Ascending aorta (tissue), 2 donors: Measurements from ENCODE around the gene DISP2. TPM values are rescaled to one million over a fixed set of nuclear protein-coding genes. Genes with fewer than 3 reads are reported as not detected.

Experiments used
- DNase-seq, 2 donors: peaks; one replicate each; pipeline ENCODE4 v3.0.0-alpha.2; 2019; ENCODE audit warnings: low spot score in 2 of 2
- H3K27ac ChIP-seq, 2 donors: fragments of 200-600 bp; sonication (generic); one replicate each; pipeline ENCODE4 v1.5.1; 2016 to 2017; ENCODE audit warnings: mild to moderate bottlenecking in 1 of 2
- H3K27me3 ChIP-seq: fragments of 200-600 bp; sonication (generic); one replicate; pipeline ENCODE4 v1.5.1; 2017
- H3K36me3 ChIP-seq, 2 donors: fragments of 200-600 bp; sonication (generic); one replicate each; pipeline ENCODE4 v1.5.1; 2016
- H3K4me1 ChIP-seq, 2 donors: fragments of 200-600 bp; sonication (generic); one replicate each; pipeline ENCODE4 v1.5.1; 2016 to 2017; ENCODE audit warnings: mild to moderate bottlenecking in 1 of 2
- H3K4me3 ChIP-seq, 2 donors: fragments of 200-600 bp; sonication (generic); one replicate each; pipeline ENCODE4 v1.5.1; 2016 to 2017; ENCODE audit warnings: mild to moderate bottlenecking in 1 of 2
- H3K9me3 ChIP-seq, 2 donors: fragments of 200-600 bp; sonication (generic); one replicate each; pipeline ENCODE4 v1.5.1; 2016
- intact Hi-C: fragments of 100-400 bp; cut with DNase I; formaldehyde crosslinking; loops from one replicate; pipeline ENCODE4 v1.15.1; 2023
- total RNA-seq: library from RNA; depleted of rRNA; stranded (reverse); fragments of >200 nt; gene quantifications from one replicate; pipeline ENCODE4 v1.1.0, GENCODE V29; 2016
- TF ChIP-seq, protein P1 (sequence below), 3 experiments: fragments of 200-600 bp in 2 of 3; fragments of 450-650 bp in 1 of 3; sonication (generic) in 2 of 3; IDR thresholded peaks; one replicate each; pipeline ENCODE4 v1.5.1; 2016 to 2019; ENCODE audit warnings: antibody characterized with exemption in 3 of 3, mild to moderate bottlenecking in 1 of 3, moderate library complexity in 1 of 3

Gene DISP2
- total RNA-seq, 1 donor from 2014 or later: 0.32 TPM

DNA sequence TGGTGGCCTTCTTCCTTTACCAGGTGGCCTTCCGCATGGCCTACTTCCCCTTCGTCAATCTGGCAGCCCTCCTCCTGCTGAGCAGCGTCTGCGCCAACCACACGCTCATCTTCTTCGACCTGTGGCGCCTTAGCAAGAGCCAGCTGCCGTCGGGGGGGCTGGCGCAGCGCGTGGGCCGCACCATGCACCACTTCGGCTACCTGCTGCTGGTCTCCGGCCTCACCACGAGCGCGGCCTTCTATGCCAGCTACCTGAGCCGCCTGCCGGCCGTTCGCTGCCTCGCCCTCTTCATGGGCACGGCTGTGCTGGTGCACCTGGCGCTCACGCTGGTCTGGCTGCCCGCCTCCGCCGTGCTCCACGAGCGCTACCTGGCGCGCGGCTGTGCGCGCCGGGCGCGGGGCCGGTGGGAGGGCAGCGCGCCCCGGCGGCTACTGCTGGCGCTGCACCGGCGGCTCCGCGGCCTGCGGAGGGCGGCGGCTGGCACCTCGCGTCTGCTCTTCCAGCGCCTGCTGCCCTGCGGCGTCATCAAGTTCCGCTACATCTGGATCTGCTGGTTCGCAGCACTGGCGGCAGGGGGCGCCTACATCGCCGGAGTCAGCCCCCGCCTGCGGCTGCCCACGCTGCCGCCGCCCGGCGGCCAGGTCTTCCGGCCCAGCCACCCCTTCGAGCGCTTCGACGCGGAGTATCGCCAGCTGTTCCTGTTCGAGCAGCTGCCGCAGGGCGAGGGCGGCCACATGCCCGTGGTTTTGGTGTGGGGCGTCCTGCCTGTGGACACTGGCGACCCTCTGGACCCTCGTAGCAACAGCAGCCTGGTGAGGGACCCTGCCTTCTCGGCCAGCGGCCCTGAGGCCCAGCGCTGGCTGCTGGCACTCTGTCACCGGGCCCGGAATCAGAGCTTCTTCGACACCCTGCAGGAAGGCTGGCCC, 9.9 kb downstream of the DISP2 start:
- TF ChIP-seq, protein P1, sequence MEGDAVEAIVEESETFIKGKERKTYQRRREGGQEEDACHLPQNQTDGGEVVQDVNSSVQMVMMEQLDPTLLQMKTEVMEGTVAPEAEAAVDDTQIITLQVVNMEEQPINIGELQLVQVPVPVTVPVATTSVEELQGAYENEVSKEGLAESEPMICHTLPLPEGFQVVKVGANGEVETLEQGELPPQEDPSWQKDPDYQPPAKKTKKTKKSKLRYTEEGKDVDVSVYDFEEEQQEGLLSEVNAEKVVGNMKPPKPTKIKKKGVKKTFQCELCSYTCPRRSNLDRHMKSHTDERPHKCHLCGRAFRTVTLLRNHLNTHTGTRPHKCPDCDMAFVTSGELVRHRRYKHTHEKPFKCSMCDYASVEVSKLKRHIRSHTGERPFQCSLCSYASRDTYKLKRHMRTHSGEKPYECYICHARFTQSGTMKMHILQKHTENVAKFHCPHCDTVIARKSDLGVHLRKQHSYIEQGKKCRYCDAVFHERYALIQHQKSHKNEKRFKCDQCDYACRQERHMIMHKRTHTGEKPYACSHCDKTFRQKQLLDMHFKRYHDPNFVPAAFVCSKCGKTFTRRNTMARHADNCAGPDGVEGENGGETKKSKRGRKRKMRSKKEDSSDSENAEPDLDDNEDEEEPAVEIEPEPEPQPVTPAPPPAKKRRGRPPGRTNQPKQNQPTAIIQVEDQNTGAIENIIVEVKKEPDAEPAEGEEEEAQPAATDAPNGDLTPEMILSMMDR (IDR thresholded peaks at IDR 0.05): peak; percentile 84 to 98 (median 85)
- Histone ChIP-seq H3K27ac (peak overlapping the region in 1 of 2 donors; percentile 24), H3K27me3 (no peaks in the 10 kb centered on the region), H3K4me1 (peaks cover 10 to 17% of the 10 kb centered on the region in 2 donors), H3K9me3 (no peaks in the 10 kb centered on the region), H3K36me3 (no peaks in the 10 kb centered on the region), H3K4me3 (peak overlapping the region; percentile 41 to 61)
- peak; percentile 67 to 91 for DNase-seq
- intact Hi-C loops: loop anchor here (1.0 to 5.0 kb wide), 3 partner anchors 39 to 86 kb away; partner anchors contain the start of genes ANKRD63, INAFM2 and IVD

DNA sequence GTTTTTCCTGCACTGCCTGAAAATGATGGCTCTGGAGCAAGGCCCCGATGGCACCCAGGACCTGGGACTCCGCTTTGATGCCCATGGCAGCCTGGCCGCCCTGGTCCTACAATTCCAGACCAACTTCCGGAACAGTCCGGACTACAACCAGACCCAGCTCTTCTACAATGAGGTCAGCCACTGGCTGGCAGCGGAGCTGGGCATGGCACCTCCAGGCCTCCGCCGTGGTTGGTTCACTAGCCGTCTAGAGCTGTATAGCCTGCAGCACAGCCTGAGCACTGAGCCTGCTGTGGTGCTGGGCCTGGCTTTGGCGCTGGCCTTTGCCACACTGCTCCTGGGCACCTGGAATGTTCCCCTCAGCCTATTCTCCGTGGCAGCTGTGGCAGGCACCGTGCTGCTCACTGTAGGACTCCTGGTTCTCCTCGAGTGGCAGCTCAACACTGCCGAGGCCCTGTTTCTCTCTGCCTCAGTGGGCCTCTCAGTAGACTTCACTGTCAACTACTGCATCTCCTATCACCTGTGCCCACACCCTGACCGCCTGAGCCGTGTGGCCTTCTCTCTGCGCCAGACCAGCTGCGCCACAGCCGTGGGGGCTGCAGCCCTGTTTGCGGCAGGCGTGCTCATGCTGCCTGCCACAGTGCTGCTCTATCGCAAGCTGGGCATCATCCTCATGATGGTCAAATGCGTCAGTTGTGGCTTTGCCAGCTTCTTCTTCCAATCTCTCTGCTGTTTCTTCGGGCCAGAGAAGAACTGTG, 10.9 kb downstream of the DISP2 start:
- TF ChIP-seq, protein P1 (IDR thresholded peaks at IDR 0.05): no peak
- Histone ChIP-seq H3K36me3 (no peaks in the 10 kb centered on the region), H3K27me3 (no peaks in the 10 kb centered on the region), H3K4me3 (no peak overlapping the region), H3K4me1 (peaks cover 10 to 17% of the 10 kb centered on the region in 2 donors), H3K9me3 (no peaks in the 10 kb centered on the region), H3K27ac (no peak overlapping the region)
- DNase-seq: no peak
- intact Hi-C loops: loop anchor here (1.0 to 5.0 kb wide), 3 partner anchors 38 to 87 kb away; partner anchors contain the start of genes ANKRD63, INAFM2 and IVD

DNA sequence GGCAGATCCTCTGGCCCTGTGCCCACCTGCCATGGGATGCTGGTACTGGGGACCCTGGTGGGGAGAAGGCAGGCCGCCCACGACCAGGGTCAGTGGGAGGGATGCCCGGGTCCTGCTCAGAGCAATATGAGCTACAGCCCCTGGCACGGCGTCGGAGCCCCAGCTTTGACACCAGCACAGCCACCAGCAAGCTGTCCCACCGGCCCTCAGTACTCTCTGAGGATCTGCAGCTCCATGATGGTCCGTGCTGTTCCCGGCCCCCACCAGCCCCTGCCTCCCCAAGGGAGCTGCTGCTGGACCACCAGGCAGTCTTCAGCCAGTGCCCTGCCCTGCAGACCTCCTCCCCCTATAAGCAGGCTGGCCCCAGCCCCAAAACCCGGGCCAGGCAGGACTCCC, 11.5 kb downstream of the DISP2 start:
- H3K36me3 ChIP-seq: no peaks in the 10 kb centered on the region
- H3K4me1 ChIP-seq: peaks cover 10 to 17% of the 10 kb centered on the region in 2 donors
- H3K27ac ChIP-seq: no peak overlapping the region
- TF ChIP-seq, protein P1 (IDR thresholded peaks at IDR 0.05): no peak
- no peaks in the 10 kb centered on the region for H3K27me3 ChIP-seq
- no peaks in the 10 kb centered on the region for H3K9me3 ChIP-seq
- intact Hi-C loops: loop anchor here (5.0 kb wide), 2 partner anchors 38 to 87 kb away; partner anchors contain the start of genes ANKRD63 and IVD
- H3K4me3 ChIP-seq: no peak overlapping the region
- DNase-seq: no peak

DNA sequence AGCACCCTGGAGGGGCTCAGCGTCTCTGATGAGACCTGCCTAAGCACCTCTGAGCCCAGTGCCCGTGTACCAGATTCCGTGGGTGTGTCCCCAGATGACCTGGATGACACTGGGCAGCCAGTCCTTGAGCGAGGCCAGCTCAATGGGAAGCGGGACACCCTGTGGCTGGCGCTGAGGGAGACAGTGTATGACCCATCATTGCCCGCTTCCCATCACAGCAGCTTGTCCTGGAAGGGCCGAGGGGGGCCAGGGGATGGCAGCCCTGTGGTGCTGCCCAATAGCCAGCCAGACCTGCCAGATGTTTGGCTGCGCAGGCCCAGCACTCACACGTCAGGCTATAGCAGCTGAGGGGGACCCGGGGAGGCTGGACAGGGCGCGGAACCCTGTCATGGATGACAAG, 12.0 kb downstream of the DISP2 start:
- DNase-seq: no peak
- Histone ChIP-seq H3K27me3 (no peaks in the 10 kb centered on the region), H3K4me1 (peaks cover 10 to 17% of the 10 kb centered on the region in 2 donors), H3K27ac (no peak overlapping the region), H3K36me3 (no peaks in the 10 kb centered on the region), H3K4me3 (no peak overlapping the region), H3K9me3 (no peaks in the 10 kb centered on the region)
- intact Hi-C loops: loop anchor here (5.0 kb wide), 2 partner anchors 37 to 88 kb away; partner anchors contain the start of genes ANKRD63 and IVD
- TF ChIP-seq, protein P1 (IDR thresholded peaks at IDR 0.05): no peak

DNA sequence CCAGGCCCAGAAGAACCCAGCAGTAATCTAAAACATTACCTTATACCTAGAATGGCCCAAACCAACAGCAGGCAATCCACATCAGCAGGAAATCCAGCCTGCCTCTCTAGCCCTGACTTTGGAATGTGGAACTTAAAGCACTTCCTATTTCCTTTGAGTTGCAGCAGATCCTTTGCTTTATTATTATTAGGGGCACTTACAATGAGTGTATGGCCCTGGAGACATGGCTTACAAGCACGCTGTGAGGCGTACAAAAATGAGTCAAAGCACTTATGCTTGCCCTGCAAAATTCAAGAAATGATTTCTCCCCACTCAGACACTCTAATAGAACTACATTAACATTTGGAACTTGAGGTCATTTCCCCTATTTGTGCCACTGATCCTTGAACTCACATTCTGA, 15.0 kb downstream of the DISP2 start:
- TF ChIP-seq, protein P1 (IDR thresholded peaks at IDR 0.05): no peak
- H3K9me3 ChIP-seq: no peaks in the 10 kb centered on the region
- no peak overlapping the region for H3K4me3 ChIP-seq
- DNase-seq: no peak
- H3K4me1 ChIP-seq: peaks cover 0 to 6% of the 10 kb centered on the region in 2 donors
- H3K27ac ChIP-seq: no peak overlapping the region
- H3K27me3 ChIP-seq: no peaks in the 10 kb centered on the region
- no peaks in the 10 kb centered on the region for H3K36me3 ChIP-seq
- intact Hi-C loops: no loop called here
